Esophagus (tissue), 2 donors: Measurements from ENCODE around the gene TREX2. TPM values are rescaled to one million over a fixed set of nuclear protein-coding genes. Genes with fewer than 3 reads are reported as not detected.

ENCODE experiments used
- H3K27ac ChIP-seq, 2 donors: one replicate each; pipeline ENCODE4 v1.5.1; 2013; ENCODE audit warnings: low read depth in 2 of 2, mild to moderate bottlenecking in 2 of 2, inconsistent platforms in 1 of 2, low read length in 1 of 2, moderate library complexity in 1 of 2
- H3K27me3 ChIP-seq, 2 donors: one replicate each; pipeline ENCODE4 v1.6.1; 2013; ENCODE audit warnings: low read length in 2 of 2, control low read depth in 1 of 2, mild to moderate bottlenecking in 1 of 2; ENCODE audit not compliant: insufficient read depth in 2 of 2, control insufficient read depth in 1 of 2
- H3K36me3 ChIP-seq, 2 donors: one replicate each; pipeline ENCODE4 v1.6.1; 2013; ENCODE audit warnings: low read length in 1 of 2; ENCODE audit not compliant: control insufficient read depth in 2 of 2, insufficient read depth in 2 of 2
- H3K4me1 ChIP-seq, 2 donors: one replicate each; pipeline ENCODE4 v1.6.1; 2013; ENCODE audit warnings: low read length in 1 of 2; ENCODE audit not compliant: control insufficient read depth in 2 of 2, insufficient read depth in 2 of 2
- H3K4me3 ChIP-seq, 2 donors: one replicate each; pipeline ENCODE4 v1.5.1; 2013; ENCODE audit warnings: low read length in 2 of 2, mild to moderate bottlenecking in 2 of 2, low read depth in 1 of 2, moderate library complexity in 1 of 2
- H3K9me3 ChIP-seq, 2 donors: one replicate each; pipeline ENCODE4 v1.6.1; 2013; ENCODE audit warnings: mild to moderate bottlenecking in 2 of 2, low read depth in 1 of 2, low read length in 1 of 2, moderate library complexity in 1 of 2; ENCODE audit not compliant: control insufficient read depth in 2 of 2, insufficient read depth in 1 of 2
- WGBS, 2 donors: extraction: QIAGEN DNeasy Blood & Tissue Kit; methylation state at CpG; one replicate each; pipeline ENCODE4 v1.1.7; 2013; 5-methylcytosine and 5-hydroxymethylcytosine counted together
- polyA plus RNA-seq, 2 donors: library from polyadenylated mRNA; stranded (reverse); fragments of 200-250 nt; gene quantifications; one replicate each; pipeline ENCODE4 v1.2.3, GENCODE V29; 2013
- donor health status: healthy with polysubstance abuse.
- donor health status: Bipolar disorder and iron deficiency.

The TREX2 gene
- polyA plus RNA-seq, 2 donors: 1.9 to 2.8 TPM

DNA sequence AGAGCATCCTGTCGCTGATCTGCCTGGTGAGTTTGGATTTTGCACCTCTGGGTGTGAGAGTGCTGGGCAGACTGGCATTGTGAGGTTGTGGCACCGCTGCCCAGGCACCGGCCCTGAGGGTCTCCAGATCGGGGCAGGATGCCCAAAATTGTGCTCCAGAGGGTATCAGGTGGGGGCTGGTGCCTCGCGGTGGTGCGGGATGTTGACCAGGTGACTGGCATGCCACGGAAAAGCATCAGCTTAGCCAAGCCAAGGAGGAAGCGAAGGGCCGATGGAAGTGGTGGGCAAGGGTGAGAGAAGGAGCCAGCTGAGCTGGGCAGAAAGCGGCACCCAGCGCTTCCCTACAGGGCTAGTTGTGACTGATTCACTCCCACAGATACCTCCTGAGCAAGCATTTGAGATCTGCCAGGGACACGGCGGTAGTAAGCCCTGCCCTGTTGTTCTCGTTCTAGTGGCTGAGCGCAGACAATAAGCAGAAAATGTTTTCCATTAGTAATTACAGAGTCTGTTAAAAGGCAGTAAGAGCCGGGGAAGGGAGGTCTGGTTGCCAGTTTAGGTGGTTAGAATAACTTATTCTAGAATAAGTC, 33.8 kb downstream of the TREX2 start:
- 32 to 53% methylated on average over 17 of the region's 17 CpGs for WGBS, 2 donors
- H3K36me3 ChIP-seq: no peaks in the 10 kb centered on the region
- peak overlapping the region in 1 of 2 donors; percentile 7 for H3K4me3 ChIP-seq
- peaks cover 0 to 2% of the 10 kb centered on the region in 2 donors for H3K4me1 ChIP-seq
- H3K27ac ChIP-seq: no peak overlapping the region
- H3K27me3 ChIP-seq: peaks cover 0 to 12% of the 10 kb centered on the region in 2 donors
- peaks cover 0 to 4% of the 10 kb centered on the region in 2 donors for H3K9me3 ChIP-seq

DNA sequence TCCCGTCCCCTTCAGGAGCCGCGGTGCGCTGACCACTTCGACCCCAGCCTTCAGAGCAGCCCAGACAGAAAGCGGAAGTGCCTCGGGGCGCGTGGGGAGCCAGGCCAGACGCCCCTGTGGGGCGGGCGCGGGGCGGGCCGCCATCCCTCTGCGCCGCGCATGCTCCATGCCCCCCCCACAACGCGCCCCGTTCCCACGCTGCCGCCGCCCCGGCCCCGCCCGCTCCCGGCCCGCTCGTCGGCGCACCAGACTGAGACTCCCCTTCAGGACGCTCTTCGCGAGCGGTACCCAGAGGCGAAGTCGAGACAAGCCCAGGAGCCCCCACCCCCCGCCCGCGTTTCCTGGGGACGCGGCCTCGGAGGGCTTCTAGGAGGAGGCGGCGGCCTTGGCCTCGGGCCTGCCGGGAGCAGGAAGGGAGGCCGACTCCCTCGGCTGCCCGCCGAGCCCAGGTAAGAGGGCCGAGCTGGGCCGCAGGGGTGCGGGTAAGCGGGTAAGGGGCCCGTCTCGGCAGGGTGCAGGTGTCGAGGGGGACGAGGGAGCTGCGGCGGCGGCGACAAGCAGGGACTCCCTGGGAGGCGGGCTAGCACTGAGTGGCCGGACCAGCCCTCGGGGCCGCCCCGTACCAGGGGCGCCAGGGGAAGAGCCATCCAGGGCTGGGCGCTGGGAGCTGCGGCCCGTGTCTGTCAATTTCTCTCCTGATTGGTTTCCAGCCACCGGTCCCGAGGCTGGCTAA, 34.4 kb downstream of the TREX2 start, which contains the start of gene ZFP92:
ZFP92 (plus strand) TSS at position 218 of the 733 bp plus-strand sequence. CDS start 6,851 bp downstream, outside the sequence.
- no peaks in the 10 kb centered on the region for H3K36me3 ChIP-seq
- peaks cover 0 to 9% of the 10 kb centered on the region in 2 donors for H3K27me3 ChIP-seq
- H3K4me1 ChIP-seq: peaks cover 0 to 2% of the 10 kb centered on the region in 2 donors
- H3K27ac ChIP-seq: no peak within 1 kb of the TSS
- peaks cover 0 to 4% of the 10 kb centered on the region in 2 donors for H3K9me3 ChIP-seq
- WGBS, 2 donors: 2 to 30% methylated on average over 68 to 75 of the region's 75 CpGs
- H3K4me3 ChIP-seq: peak within 1 kb of the TSS; percentile 30 to 47

DNA sequence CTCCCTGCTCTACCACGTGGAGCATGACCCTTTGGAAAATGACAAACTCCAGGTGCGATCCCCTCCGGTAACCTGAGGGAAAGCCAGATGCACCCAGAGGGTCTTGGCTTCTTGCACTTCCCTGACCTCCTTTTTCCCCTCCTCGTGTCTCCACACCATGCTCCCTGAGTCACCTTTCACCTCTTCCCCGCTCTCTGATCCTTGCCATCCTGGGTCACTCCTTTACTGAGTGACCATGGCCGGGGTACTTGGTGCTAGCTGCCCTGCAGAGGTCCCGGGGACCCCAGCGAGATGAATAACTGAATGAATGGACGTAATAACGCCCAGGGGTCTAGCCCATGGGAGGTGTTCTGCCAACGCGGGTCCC, 35.0 kb downstream of the TREX2 start:
- no peaks in the 10 kb centered on the region for H3K36me3 ChIP-seq
- peaks cover 0 to 4% of the 10 kb centered on the region in 2 donors for H3K9me3 ChIP-seq
- peaks cover 0 to 3% of the 10 kb centered on the region in 2 donors for H3K27me3 ChIP-seq
- no peak overlapping the region for H3K27ac ChIP-seq
- peak overlapping the region in 1 of 2 donors; percentile 30 for H3K4me3 ChIP-seq
- 40 to 48% methylated on average over 12 of the region's 12 CpGs for WGBS, 2 donors
- peaks cover 0 to 2% of the 10 kb centered on the region in 2 donors for H3K4me1 ChIP-seq

GRCh38 chrX:153410373-153410772, 35.5 kb downstream of the TREX2 start:
- Histone ChIP-seq H3K36me3 (no peaks in the 10 kb centered on the region), H3K4me3 (no peak overlapping the region), H3K4me1 (peaks cover 0 to 2% of the 10 kb centered on the region in 2 donors), H3K27me3 (no peaks in the 10 kb centered on the region), H3K27ac (no peak overlapping the region), H3K9me3 (peaks cover 0 to 4% of the 10 kb centered on the region in 2 donors)
- WGBS, 2 donors: 62 to 79% methylated on average over 15 of the region's 15 CpGs

GRCh38 chrX:153409414-153410101, 36.3 kb downstream of the TREX2 start:
- Histone ChIP-seq H3K4me1 (peaks cover 0 to 2% of the 10 kb centered on the region in 2 donors), H3K27ac (no peak overlapping the region), H3K9me3 (peaks cover 0 to 4% of the 10 kb centered on the region in 2 donors), H3K36me3 (no peaks in the 10 kb centered on the region), H3K4me3 (no peak overlapping the region), H3K27me3 (peaks cover 0 to 3% of the 10 kb centered on the region in 2 donors)
- WGBS, 2 donors: 81% methylated on average over 30 of the region's 30 CpGs

DNA sequence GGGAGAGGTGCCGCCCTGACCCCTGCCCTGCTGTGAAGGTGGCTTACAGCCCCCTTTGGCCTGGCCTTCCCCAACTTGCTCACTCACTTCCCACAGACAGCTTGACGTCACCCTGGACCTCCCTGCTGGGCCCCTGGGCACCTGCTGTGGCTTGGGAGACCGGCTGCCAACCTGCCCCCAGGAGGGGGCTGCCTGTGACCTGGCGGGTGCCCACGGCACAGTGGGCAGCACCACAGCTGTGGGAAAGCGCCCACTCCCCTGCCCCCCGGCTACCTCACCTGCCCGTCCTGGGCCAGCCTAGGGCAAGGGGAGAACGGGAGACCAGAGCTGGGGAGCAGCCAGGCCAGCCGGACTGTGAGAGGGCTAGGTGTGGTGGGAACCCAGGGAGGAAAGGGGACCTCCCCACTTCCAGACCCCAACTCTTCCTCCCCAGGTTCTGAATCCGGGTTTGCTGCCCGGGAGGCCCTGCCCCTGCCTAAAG, 36.9 kb downstream of the TREX2 start:
- Histone ChIP-seq H3K27me3 (peaks cover 0 to 3% of the 10 kb centered on the region in 2 donors), H3K27ac (no peak overlapping the region), H3K4me1 (peaks cover 0 to 2% of the 10 kb centered on the region in 2 donors), H3K36me3 (no peaks in the 10 kb centered on the region), H3K9me3 (peaks cover 0 to 4% of the 10 kb centered on the region in 2 donors), H3K4me3 (no peak overlapping the region)
- WGBS, 2 donors: 81 to 85% methylated on average over 12 of the region's 12 CpGs

DNA sequence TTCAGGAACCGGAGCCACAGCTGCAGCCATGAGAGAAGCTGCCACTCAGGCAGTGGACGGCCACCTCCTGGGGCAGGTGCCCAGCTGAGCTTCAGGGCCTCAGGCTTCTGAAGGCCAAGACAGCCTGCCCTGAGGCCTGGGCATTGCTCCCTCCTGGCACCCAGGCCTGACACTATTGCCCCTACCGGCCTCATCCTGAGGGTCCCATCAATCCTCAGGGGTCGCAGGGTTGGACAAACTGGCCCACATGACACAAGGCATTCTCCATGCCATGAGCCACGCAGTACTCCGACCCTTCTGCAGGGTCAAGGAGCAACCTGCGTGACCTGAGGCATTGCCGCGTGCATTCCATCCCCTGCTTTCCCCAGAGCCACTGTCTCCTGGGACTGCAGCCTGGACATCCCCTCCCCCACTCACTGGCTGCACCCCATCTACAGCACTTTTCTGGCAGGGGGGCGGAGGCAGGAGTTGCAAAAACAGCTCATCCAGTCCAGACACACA, 37.6 kb downstream of the TREX2 start:
- Histone ChIP-seq H3K27me3 (peaks cover 0 to 3% of the 10 kb centered on the region in 2 donors), H3K9me3 (peaks cover 0 to 4% of the 10 kb centered on the region in 2 donors), H3K36me3 (no peaks in the 10 kb centered on the region), H3K4me3 (no peak overlapping the region), H3K27ac (no peak overlapping the region), H3K4me1 (peaks cover 0 to 2% of the 10 kb centered on the region in 2 donors)
- 71 to 79% methylated on average over 9 to 10 of the region's 10 CpGs for WGBS, 2 donors

GRCh38 chrX:153407736-153408135, 38.1 kb downstream of the TREX2 start:
- Histone ChIP-seq H3K4me3 (no peak overlapping the region), H3K27ac (no peak overlapping the region), H3K27me3 (peaks cover 0 to 3% of the 10 kb centered on the region in 2 donors), H3K9me3 (peaks cover 0 to 4% of the 10 kb centered on the region in 2 donors), H3K36me3 (no peaks in the 10 kb centered on the region), H3K4me1 (peaks cover 0 to 2% of the 10 kb centered on the region in 2 donors)
- 36 to 54% methylated on average over 3 of the region's 3 CpGs for WGBS, 2 donors

- WGBS, 2 donors: 51 to 70% methylated on average over 7 of the region's 7 CpGs
- Histone ChIP-seq H3K9me3 (peaks cover 0 to 4% of the 10 kb centered on the region in 2 donors), H3K4me3 (no peak overlapping the region), H3K4me1 (peaks cover 0 to 2% of the 10 kb centered on the region in 2 donors), H3K36me3 (no peaks in the 10 kb centered on the region), H3K27me3 (peaks cover 0 to 3% of the 10 kb centered on the region in 2 donors), H3K27ac (no peak overlapping the region)
Measured at GRCh38 chrX:153406903-153407302, 39.0 kb downstream of the TREX2 start.
